SK-N-SH (cell line): ENCODE measurements around the gene CUBN. TPM values are rescaled to one million over a fixed set of nuclear protein-coding genes. Genes with fewer than 3 reads are reported as not detected.

ENCODE experiments used
- CTCF ChIA-PET: fragments of 300-600, 350-600 bp; formaldehyde crosslinking; extraction: SDS; loops from one replicate; lab custom pipeline; 2021; lab: Yijun Ruan, JAX
- POLR2A ChIA-PET: fragments of 350-600 bp; sonication (Branson Sonifier 250); formaldehyde crosslinking; extraction: SDS; loops from one replicate; lab custom pipeline; 2020; ENCODE audit warnings: antibody characterized with exemption, inconsistent platforms; lab: Yijun Ruan, JAX
- DNase-seq: peaks from one replicate; pipeline ENCODE4 v3.0.0; 2012
- H2AFZ ChIP-seq: fragments of 200-600 bp; sonication (generic); 2 replicates; pipeline ENCODE4 v1.8.1; 2016; ENCODE audit warnings: antibody characterized with exemption, mild to moderate bottlenecking, low read depth
- H3F3A ChIP-seq: fragments of 200-600 bp; sonication (generic); replicated peaks from 2 replicates; pipeline ENCODE3; 2016; ENCODE audit warnings: antibody characterized with exemption, mild to moderate bottlenecking; ENCODE audit not compliant: insufficient read depth
- H3K27ac ChIP-seq, 2 experiments: fragments of 200-500 bp in 1 of 2; fragments of 200-600 bp in 1 of 2; sonication (Bioruptor generic) in 1 of 2; sonication (generic), shearing (Covaris generic) in 1 of 2; 2 replicates each; pipeline versions ENCODE4 v1.5.1 to v1.6.1; 2014 to 2016; ENCODE audit warnings: low read depth in 2 of 2, inconsistent platforms in 1 of 2, low read length in 1 of 2, mild to moderate bottlenecking in 1 of 2, mixed read lengths in 1 of 2
- H3K27me3 ChIP-seq: fragments of 200-600 bp; sonication (generic), shearing (Covaris generic); 2 replicates; pipeline ENCODE4 v1.6.1; 2016; ENCODE audit warnings: mixed run types; ENCODE audit not compliant: insufficient read depth
- H3K36me3 ChIP-seq, 2 experiments: fragments of 200-500 bp in 1 of 2; fragments of 200-600 bp in 1 of 2; sonication (Bioruptor generic) in 1 of 2; sonication (generic) in 1 of 2; replicated peaks in 1 of 2; 2 replicates each; pipeline versions ENCODE3 to v1.5.1; 2014 to 2016; ENCODE audit warnings: low read length in 1 of 2, mild to moderate bottlenecking in 1 of 2; ENCODE audit not compliant: insufficient read depth in 2 of 2, control insufficient read depth in 1 of 2
- H3K4me1 ChIP-seq, 2 experiments: fragments of 200-500 bp in 1 of 2; fragments of 200-600 bp in 1 of 2; sonication (Bioruptor generic) in 1 of 2; sonication (generic), shearing (Covaris generic) in 1 of 2; 2 replicates each; pipeline versions ENCODE4 v1.5.1 to v1.6.1; 2014 to 2016; ENCODE audit warnings: low read depth in 1 of 2, low read length in 1 of 2, mixed run types in 1 of 2; ENCODE audit not compliant: insufficient read depth in 2 of 2, control insufficient read depth in 1 of 2
- H3K4me2 ChIP-seq: fragments of 200-600 bp; sonication (generic), shearing (Covaris generic); 2 replicates; pipeline ENCODE4 v1.6.1; 2017; ENCODE audit warnings: mixed run types
- H3K4me3 ChIP-seq, 2 experiments: fragments of 200-500 bp in 1 of 2; fragments of 200-600 bp in 1 of 2; sonication (Bioruptor generic) in 1 of 2; sonication (generic), shearing (Covaris generic) in 1 of 2; 2 replicates each; pipeline versions ENCODE4 v1.5.1 to v1.8.1; 2014 to 2016; ENCODE audit warnings: low read depth in 2 of 2, inconsistent platforms in 1 of 2, low read length in 1 of 2, mild to moderate bottlenecking in 1 of 2, mixed read lengths in 1 of 2, moderate library complexity in 1 of 2
- H3K79me2 ChIP-seq: fragments of 200-600 bp; sonication (generic); 2 replicates; pipeline ENCODE4 v1.8.1; 2017; ENCODE audit warnings: mild to moderate bottlenecking; ENCODE audit not compliant: insufficient read depth
- H3K9ac ChIP-seq: fragments of 200-600 bp; sonication (generic); 2 replicates; pipeline ENCODE4 v1.6.1; 2017; ENCODE audit warnings: mixed run types
- H3K9me2 ChIP-seq: fragments of 200-600 bp; sonication (generic); 2 replicates; pipeline ENCODE4 v1.6.1; 2017; ENCODE audit warnings: mixed run types
- H3K9me3 ChIP-seq: fragments of 200-600 bp; sonication (generic); 2 replicates; pipeline ENCODE4 v1.6.1; 2017; ENCODE audit warnings: mixed run types, mild to moderate bottlenecking, moderate library complexity
- H4K20me1 ChIP-seq: fragments of 200-600 bp; sonication (generic); 2 replicates; pipeline ENCODE4 v1.6.1; 2017; ENCODE audit warnings: mild to moderate bottlenecking, mixed run types; ENCODE audit not compliant: insufficient read depth
- CHD2 ChIP-seq: fragments of 150-350 bp; IDR thresholded peaks from 2 replicates; pipeline ENCODE4 v1.6.1; 2018; ENCODE audit warnings: low read length; ENCODE audit not compliant: partially characterized antibody
- ELF1 ChIP-seq: IDR thresholded peaks from 2 replicates; pipeline ENCODE4 v1.4.0; 2012
- EP300 ChIP-seq, 2 experiments: IDR thresholded peaks; 2 replicates each; pipeline versions ENCODE4 v1.4.0 to v1.6.1; 2012; ENCODE audit warnings: borderline replicate concordance in 1 of 2, low read depth in 1 of 2, low read length in 1 of 2
- FOXJ3 ChIP-seq: sonication (generic); formaldehyde crosslinking; IDR thresholded peaks from 2 replicates; pipeline ENCODE4 v1.5.1; 2020; ENCODE audit warnings: mild to moderate bottlenecking, missing genetic modification reagents
- NRF1 ChIP-seq: IDR thresholded peaks from 2 replicates; pipeline ENCODE4 v1.6.1; 2012; ENCODE audit warnings: low read depth, mild to moderate bottlenecking, low read length
- RAD21 ChIP-seq: IDR thresholded peaks from 2 replicates; pipeline ENCODE4 v1.6.1; 2012; ENCODE audit warnings: mild to moderate bottlenecking, low read length
- TCF12 ChIP-seq: IDR thresholded peaks from 2 replicates; pipeline ENCODE4 v1.4.0; 2012
- YY1 ChIP-seq: IDR thresholded peaks from 2 replicates; pipeline ENCODE4 v1.4.0; 2012; ENCODE audit warnings: low read depth, mild to moderate bottlenecking
- WGBS: methylation state at CpG from one replicate; pipeline ENCODE4 v1.1.6; 2017; ENCODE audit warnings: low lambda C conversion rate; 5-methylcytosine and 5-hydroxymethylcytosine counted together
- polyA plus RNA-seq, 3 experiments: library from polyadenylated mRNA; depleted of rRNA; stranded (reverse); fragments of >200 nt; gene quantifications; 2 replicates each; pipeline ENCODE4 v1.2.3, GENCODE V29; 2012

The CUBN gene
- polyA plus RNA-seq, 1 of the 3 experiments (the other 2 are of a cell fraction), result 2.4 TPM

- ChIA-PET CTCF (no interaction called here), POLR2A (interaction anchor here (0.8 kb wide), 1 partner anchor 11 kb away, joined by 4 read pairs; no protein-coding TSS in a partner anchor)
- Histone ChIP-seq H3K4me3 (no peak overlapping the region), H3F3A (peaks cover 12% of the 10 kb centered on the region), H4K20me1 (no peaks in the 10 kb centered on the region), H3K4me2 (no peak overlapping the region), H3K27ac (no peak overlapping the region), H3K79me2 (no peaks in the 10 kb centered on the region), H3K27me3 (no peaks in the 10 kb centered on the region), H2AFZ (no peak overlapping the region), H3K9me3 (no peaks in the 10 kb centered on the region), H3K36me3 (no peaks in the 10 kb centered on the region), H3K9me2 (no peaks in the 10 kb centered on the region), H3K9ac (no peak overlapping the region), H3K4me1 (peaks cover 0 to 3% of the 10 kb centered on the region in 2 experiments; a peak in 2 of 4 replicates)
- DNase-seq, result no peak
- no peak for TF ChIP-seq CHD2
- WGBS, result 96% methylated on average over 2 of the region's 2 CpGs
Measured at GRCh38 chr10:17144032-17144431, 14.4 kb upstream of the CUBN start.

GRCh38 chr10:17143055-17143690 is 13.6 kb upstream of the CUBN start:
- WGBS, result 89% methylated on average over 3 of the region's 3 CpGs
- no peaks in the 10 kb centered on the region for H3K9me3 ChIP-seq
- peaks cover 12% of the 10 kb centered on the region for H3F3A ChIP-seq
- no peaks in the 10 kb centered on the region for H3K27me3 ChIP-seq
- no peak for TF ChIP-seq RAD21
- TF ChIP-seq TCF12, result no peak
- no peak for TF ChIP-seq FOXJ3 (CRISPR knock-in tag)
- no peak for TF ChIP-seq ELF1
- TF ChIP-seq YY1, result no peak
- no peak for TF ChIP-seq NRF1
- no peak for TF ChIP-seq CHD2
- no peak overlapping the region for H3K9ac ChIP-seq
- no peak for DNase-seq
- no peak overlapping the region for H3K4me3 ChIP-seq
- H4K20me1 ChIP-seq, result no peaks in the 10 kb centered on the region
- no peaks in the 10 kb centered on the region for H3K79me2 ChIP-seq
- H3K9me2 ChIP-seq, result no peaks in the 10 kb centered on the region
- H3K4me1 ChIP-seq, result peaks cover 0 to 3% of the 10 kb centered on the region in 2 experiments; a peak in 2 of 4 replicates
- 0 out of 4 replicates have a peak overlapping the region, but pooled peaks of 1 of the 2 experiments have one; percentile 34 for H3K27ac ChIP-seq
- no peak overlapping the region for H2AFZ ChIP-seq
- CTCF ChIA-PET, result no interaction called here
- POLR2A ChIA-PET, result no interaction called here
- no peak overlapping the region for H3K4me2 ChIP-seq
- no peaks in the 10 kb centered on the region for H3K36me3 ChIP-seq

- no peak for DNase-seq
- Histone ChIP-seq H3K36me3 (no peaks in the 10 kb centered on the region), H3K79me2 (no peaks in the 10 kb centered on the region), H3F3A (peaks cover 12% of the 10 kb centered on the region), H3K9ac (no peak overlapping the region), H2AFZ (no peak overlapping the region), H3K4me2 (no peak overlapping the region), H3K4me3 (no peak overlapping the region), H3K9me3 (no peaks in the 10 kb centered on the region), H3K9me2 (no peaks in the 10 kb centered on the region), H3K27ac (peak overlapping the region; percentile 34; a peak in 2 of 4 replicates), H3K27me3 (no peaks in the 10 kb centered on the region), H4K20me1 (no peaks in the 10 kb centered on the region), H3K4me1 (no peaks in the 10 kb centered on the region; a peak in 2 of 4 replicates)
- 76% methylated on average over 1 of the region's 1 CpG for WGBS
- TF ChIP-seq EP300 (IDR thresholded peaks at IDR 0.05; ENCODE audit: borderline replicate concordance in 1 of 2, low read depth in 1 of 2, low read length in 1 of 2) (0 out of 4 replicates have a peak, but pooled peaks of 1 of the 2 experiments have one; percentile 14), YY1 (no peak)
- POLR2A ChIA-PET, result no interaction called here
- CTCF ChIA-PET, result no interaction called here
Measured at GRCh38 chr10:17141504-17142229, 12.1 kb upstream of the CUBN start.
